ENCODE data around the gene PDGFRB. TPM values are rescaled to one million over a fixed set of nuclear protein-coding genes. Genes with fewer than 3 reads are reported as not detected.

PDGFRB gene
- total and polyA plus RNA-seq, 2 of the 8 experiments (the other 6 are each of a cell fraction or from before 2014, with no cell fraction given), result 4.2 to 13.7 TPM

- no peak overlapping the region for H2AK5ac ChIP-seq (ENCODE audit: low read depth, low read length)
- no peak overlapping the region for H3K4me3 ChIP-seq (ENCODE audit: extremely low read depth in 1 of 4, insufficient read depth in 2 of 4, low read depth in 3 of 4, low read length in 4 of 4)
- H3K27me3 ChIP-seq (replicated peaks in 1 of 4; ENCODE audit: control insufficient read depth in 3 of 4, extremely low read depth in 1 of 4, insufficient read depth in 3 of 4, low read length in 3 of 4), result peaks cover 29 to 51% (median 48%) of the 10 kb centered on the region in 4 experiments
- no peak overlapping the region for H3K14ac ChIP-seq (ENCODE audit: insufficient read length)
- H4K5ac ChIP-seq (ENCODE audit: insufficient read length, low read depth, low read length), result no peak overlapping the region
- no peak overlapping the region for H3K4ac ChIP-seq (replicated peaks; ENCODE audit: insufficient read length, low read depth, low read length)
- H3K4me2 ChIP-seq (ENCODE audit: insufficient read depth in 1 of 2, low read depth in 2 of 2, low read length in 2 of 2), result no peak overlapping the region
- ChIA-PET CTCF (ENCODE audit: partially characterized antibody) (interaction anchor here (0.7 to 23.7 kb wide), 8 partner anchors 9 to 70 kb away, joined by 3 to 302 read pairs (median 4); no protein-coding TSS in a partner anchor), POLR2A (ENCODE audit: partially characterized antibody) (interaction anchor here (1.1 to 1.3 kb wide), 2 partner anchors 10 to 14 kb away, joined by 4 to 5 read pairs; no protein-coding TSS in a partner anchor)
- peaks cover 0 to 14% (median 5%) of the 10 kb centered on the region in 4 experiments; a peak in 5 of 7 replicates for H3K4me1 ChIP-seq (replicated peaks in 1 of 4; ENCODE audit: control insufficient read depth in 3 of 4, insufficient read depth in 4 of 4, low read length in 3 of 4)
- H3K23ac ChIP-seq (ENCODE audit: insufficient read length), result no peak overlapping the region
- H4K8ac ChIP-seq (ENCODE audit: extremely low read depth, insufficient read depth, low read length), result no peak overlapping the region
- FAIRE-seq (no peak), DNase-seq (ENCODE audit: low read depth in 1 of 2, low spot score in 2 of 2) (no peak)
- H2BK120ac ChIP-seq (replicated peaks; ENCODE audit: low read depth, low read length), result no peak overlapping the region
- H3K36me3 ChIP-seq (ENCODE audit: control insufficient read depth in 2 of 4, insufficient read depth in 4 of 4, low read length in 3 of 4), result no peaks in the 10 kb centered on the region
- peaks cover 6% of the 10 kb centered on the region; the same call in 1 of the 2 replicates for H3K23me2 ChIP-seq (ENCODE audit: low read depth, low read length)
- peaks cover 1 to 3% of the 10 kb centered on the region in 2 experiments for H4K20me1 ChIP-seq (replicated peaks in 1 of 2; ENCODE audit: control insufficient read depth in 1 of 2, insufficient read depth in 2 of 2, low read length in 2 of 2)
- no peak overlapping the region for H2BK20ac ChIP-seq (ENCODE audit: low read length)
- H4K91ac ChIP-seq (replicated peaks; ENCODE audit: insufficient read length, low read length), result no peak overlapping the region
- WGBS, 2 experiments (ENCODE audit: extremely low coverage in 1 of 2, insufficient coverage in 1 of 2, insufficient read length in 1 of 2, insufficient replicate concordance in 2 of 2, low coverage in 1 of 2, low lambda C conversion rate in 2 of 2, missing lambda C conversion rate in 1 of 2), result 86% methylated on average over 4 of the region's 4 CpGs; no CpG with 5 or more reads in 1 of the 2 experiments
- no peak overlapping the region for H2BK12ac ChIP-seq (ENCODE audit: low read depth, low read length)
- no peaks in the 10 kb centered on the region for H3K79me2 ChIP-seq (ENCODE audit: control insufficient read depth in 1 of 2, insufficient read depth in 2 of 2, low read length in 2 of 2)
- H3K9ac ChIP-seq (replicated peaks in 1 of 4; ENCODE audit: extremely low read depth in 1 of 4, low read depth in 3 of 4, low read length in 3 of 4), result no peak overlapping the region
- H3K9me3 ChIP-seq (ENCODE audit: insufficient read depth in 2 of 2, low read depth in 1 of 2, low read length in 1 of 2), result no peaks in the 10 kb centered on the region
- H3K79me1 ChIP-seq (ENCODE audit: low read depth, low read length), result no peaks in the 10 kb centered on the region
- no peak overlapping the region for H2BK5ac ChIP-seq (ENCODE audit: low read depth, low read length)
- H3K56ac ChIP-seq (replicated peaks; ENCODE audit: insufficient read length, low read depth, low read length), result no peak overlapping the region
- no peak overlapping the region for H2AFZ ChIP-seq (ENCODE audit: low read length)
- no peak overlapping the region for H3K27ac ChIP-seq (ENCODE audit: low read depth, low read length)
- H3K18ac ChIP-seq (ENCODE audit: extremely low read depth, low read length), result no peak overlapping the region
- no peak overlapping the region for H2BK15ac ChIP-seq (ENCODE audit: low read length)
- TF ChIP-seq SIRT6 (IDR thresholded peaks at IDR 0.05; ENCODE audit: low read length), result no peak
- no peak for TF ChIP-seq JUND (IDR thresholded peaks at IDR 0.05; ENCODE audit: low read length)
- no peak for TF ChIP-seq TAF1 (IDR thresholded peaks at IDR 0.05; ENCODE audit: low read depth, low read length)
- no peak for TF ChIP-seq TCF12 (IDR thresholded peaks at IDR 0.05; ENCODE audit: low read depth, low read length)
- TF ChIP-seq POLR2A (IDR thresholded peaks at IDR 0.05; ENCODE audit: control extremely low read depth in 1 of 2, low read depth in 2 of 2, low read length in 2 of 2), result no peak
- TF ChIP-seq SP1 (IDR thresholded peaks at IDR 0.05; ENCODE audit: low read depth, low read length), result no peak
- TF ChIP-seq ASH2L (IDR thresholded peaks at IDR 0.05; ENCODE audit: low read length), result no peak
- TF ChIP-seq NANOG (IDR thresholded peaks at IDR 0.05; ENCODE audit: insufficient read depth, low read depth, low read length, poor library complexity, severe bottlenecking), result no peak
- no peak for TF ChIP-seq NRF1 (IDR thresholded peaks at IDR 0.05; ENCODE audit: low read depth, low read length)
- TF ChIP-seq BACH1 (IDR thresholded peaks at IDR 0.05; ENCODE audit: low read length), result no peak
- TF ChIP-seq JUN (IDR thresholded peaks at IDR 0.05; ENCODE audit: low read depth, low read length), result no peak
Measured at GRCh38 chr5:150192462-150192861, 36.8 kb upstream of the PDGFRB start.

Data from H1 (cell line).